DOHH2 (cell line): ENCODE measurements around the gene GATAD2A.

Experiments used
- H3F3A ChIP-seq: fragments of 200-600 bp; sonication (generic), shearing (Covaris generic); 2 replicates; pipeline ENCODE4 v1.6.0; 2016; ENCODE audit warnings: antibody characterized with exemption, mild to moderate bottlenecking; ENCODE audit not compliant: control insufficient read depth, insufficient read depth
- H3K27ac ChIP-seq: fragments of 200-600 bp; sonication (generic); 2 replicates; pipeline ENCODE4 v1.5.1; 2014; ENCODE audit warnings: low read depth, mild to moderate bottlenecking, low read length, moderate library complexity
- H3K27me3 ChIP-seq: fragments of 200-600 bp; sonication (generic); 2 replicates; pipeline ENCODE4 v1.6.1; 2014; ENCODE audit warnings: mild to moderate bottlenecking, low read length, mixed read lengths; ENCODE audit not compliant: control insufficient read depth
- H3K36me3 ChIP-seq: fragments of 200-600 bp; sonication (generic); 2 replicates; pipeline ENCODE4 v1.6.1; 2014; ENCODE audit warnings: mild to moderate bottlenecking, low read length, moderate library complexity, mixed read lengths; ENCODE audit not compliant: control insufficient read depth
- H3K4me1 ChIP-seq: fragments of 200-600 bp; sonication (generic); 2 replicates; pipeline ENCODE4 v1.6.1; 2014; ENCODE audit warnings: mild to moderate bottlenecking, low read length, mixed read lengths; ENCODE audit not compliant: control insufficient read depth
- H3K4me2 ChIP-seq: fragments of 200-600 bp; sonication (generic); 2 replicates; pipeline ENCODE4 v1.6.0; 2014; ENCODE audit warnings: mild to moderate bottlenecking, low read length, moderate library complexity
- H3K4me3 ChIP-seq: fragments of 200-600 bp; sonication (generic); 2 replicates; pipeline ENCODE4 v1.5.1; 2014; ENCODE audit warnings: mild to moderate bottlenecking, low read length, mixed read lengths
- H3K79me2 ChIP-seq: fragments of 200-600 bp; sonication (generic); 2 replicates; pipeline ENCODE4 v1.6.1; 2014; ENCODE audit warnings: mild to moderate bottlenecking, low read length, mixed read lengths; ENCODE audit not compliant: control insufficient read depth
- H3K9me2 ChIP-seq: fragments of 200-600 bp; sonication (generic); replicated peaks from 2 replicates; pipeline ENCODE4 v1.6.1; 2014; ENCODE audit warnings: mild to moderate bottlenecking, low read length, mixed read lengths; ENCODE audit not compliant: control insufficient read depth
- H3K9me3 ChIP-seq: fragments of 200-600 bp; sonication (generic); 2 replicates; pipeline ENCODE4 v1.6.1; 2014; ENCODE audit warnings: antibody characterized with exemption, low read length, mixed read lengths; ENCODE audit not compliant: control insufficient read depth, insufficient read depth
- H4K20me1 ChIP-seq: fragments of 200-600 bp; sonication (generic); 2 replicates; pipeline ENCODE4 v1.6.0; 2014; ENCODE audit warnings: low read depth, mild to moderate bottlenecking, antibody characterized with exemption, low read length, moderate library complexity; ENCODE audit not compliant: control insufficient read depth, insufficient read depth
- CTCF ChIP-seq: fragments of 200-600 bp; sonication (generic); IDR thresholded peaks from one replicate; pipeline ENCODE4 v1.5.1; 2014; ENCODE audit warnings: antibody characterized with exemption, mild to moderate bottlenecking, low read depth, low read length; ENCODE audit not compliant: poor library complexity, severe bottlenecking
- EZH2phosphoT487 ChIP-seq: fragments of 200-600 bp; sonication (generic); IDR thresholded peaks from 2 replicates; pipeline ENCODE4 v1.6.1; 2017; ENCODE audit warnings: borderline replicate concordance, mild to moderate bottlenecking, antibody characterized with exemption, low read length, moderate library complexity, mixed read lengths

GATAD2A gene

DNA sequence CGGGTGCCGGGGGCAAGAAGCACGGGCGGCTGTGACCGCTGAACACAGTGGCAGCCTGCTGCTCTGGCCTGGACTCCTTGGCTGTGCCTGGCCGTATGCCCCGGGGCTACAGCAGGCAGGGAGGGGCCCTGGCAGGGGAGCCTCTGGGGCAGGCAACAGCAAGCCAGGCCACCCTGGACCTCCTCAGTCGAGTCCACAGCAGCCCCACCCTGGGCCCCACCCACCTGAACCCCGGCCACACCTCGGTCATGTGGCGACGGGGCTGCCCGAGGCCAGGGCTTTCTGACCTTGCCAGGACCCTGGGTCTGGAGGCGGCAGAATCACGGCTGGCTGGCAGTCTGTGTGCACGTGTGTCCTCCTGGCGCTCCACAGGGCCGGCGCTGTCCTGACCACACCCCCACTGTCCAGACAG, 141.3 kb downstream of the GATAD2A start:
- H3K79me2 ChIP-seq, result no peaks in the 10 kb centered on the region
- no peaks in the 10 kb centered on the region for H3K36me3 ChIP-seq
- no peaks in the 10 kb centered on the region for H3F3A ChIP-seq
- H3K4me3 ChIP-seq, result no peak overlapping the region
- no peaks in the 10 kb centered on the region for H3K9me2 ChIP-seq
- no peaks in the 10 kb centered on the region for H3K9me3 ChIP-seq
- no peaks in the 10 kb centered on the region for H3K4me1 ChIP-seq
- no peak overlapping the region for H3K4me2 ChIP-seq
- H4K20me1 ChIP-seq, result no peaks in the 10 kb centered on the region
- TF ChIP-seq EZH2phosphoT487 (no peak), CTCF (no peak)
- H3K27ac ChIP-seq, result no peak overlapping the region
- 0 out of 2 replicates have a peak, but pooled peaks cover 3% of the 10 kb centered on the region for H3K27me3 ChIP-seq

DNA sequence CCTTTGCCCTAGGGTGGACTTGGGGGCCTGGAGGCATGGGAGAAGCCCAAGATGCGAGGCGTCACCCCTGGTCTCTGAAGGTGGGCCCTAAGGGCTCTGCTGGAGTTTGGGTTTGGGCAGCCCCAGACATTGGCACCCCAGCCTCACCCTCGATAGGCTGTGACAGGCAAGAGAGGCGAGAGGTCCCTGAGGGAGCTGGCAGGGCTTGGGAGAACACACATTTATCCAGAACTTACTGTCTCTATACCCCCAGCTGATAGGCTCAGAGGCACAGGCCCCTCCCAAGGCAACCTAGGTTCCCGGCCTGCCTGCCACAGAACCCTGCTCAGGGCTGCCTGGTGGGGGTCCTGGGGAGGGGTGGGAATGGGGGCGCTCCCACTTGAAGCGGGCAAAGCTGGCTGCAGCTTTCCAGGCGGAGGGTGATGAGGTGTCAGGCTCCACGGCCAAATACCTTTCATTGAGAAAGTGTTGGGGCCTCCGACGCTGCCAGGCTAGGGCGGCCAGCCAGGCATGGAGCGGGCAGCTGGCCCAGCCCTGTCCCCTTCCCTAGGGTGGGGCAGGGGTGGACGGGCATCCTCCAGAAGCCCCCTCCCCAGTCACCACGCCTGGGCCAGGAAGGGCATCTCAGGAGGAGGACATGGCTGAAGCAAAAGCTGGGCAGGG, 142.3 kb downstream of the GATAD2A start:
- TF ChIP-seq CTCF (no peak), EZH2phosphoT487 (no peak)
- H3K4me1 ChIP-seq, result no peaks in the 10 kb centered on the region
- no peak overlapping the region for H3K27ac ChIP-seq
- no peak overlapping the region for H3K4me2 ChIP-seq
- H3F3A ChIP-seq, result no peaks in the 10 kb centered on the region
- 0 out of 2 replicates have a peak, but pooled peaks cover 3% of the 10 kb centered on the region for H3K27me3 ChIP-seq
- no peaks in the 10 kb centered on the region for H3K79me2 ChIP-seq
- no peaks in the 10 kb centered on the region for H4K20me1 ChIP-seq
- no peak overlapping the region for H3K4me3 ChIP-seq
- no peaks in the 10 kb centered on the region for H3K9me2 ChIP-seq
- H3K9me3 ChIP-seq, result no peaks in the 10 kb centered on the region
- no peaks in the 10 kb centered on the region for H3K36me3 ChIP-seq

- no peaks in the 10 kb centered on the region for H3K36me3 ChIP-seq
- no peaks in the 10 kb centered on the region for H3F3A ChIP-seq
- no peak overlapping the region for H3K27ac ChIP-seq
- H3K79me2 ChIP-seq, result no peaks in the 10 kb centered on the region
- no peak overlapping the region for H3K4me3 ChIP-seq
- no peaks in the 10 kb centered on the region for H3K9me2 ChIP-seq
- 0 out of 2 replicates have a peak, but pooled peaks cover 3% of the 10 kb centered on the region for H3K27me3 ChIP-seq
- no peaks in the 10 kb centered on the region; the same call in 1 of the 2 replicates for H4K20me1 ChIP-seq
- H3K4me1 ChIP-seq, result no peaks in the 10 kb centered on the region
- no peak overlapping the region for H3K4me2 ChIP-seq
- TF ChIP-seq CTCF (no peak), EZH2phosphoT487 (no peak)
- H3K9me3 ChIP-seq, result no peaks in the 10 kb centered on the region
Observed at GRCh38 chr19:19548915-19549759, 143.7 kb downstream of the GATAD2A start.
